ENCODE results near the gene ELN. TPM values are rescaled to one million over a fixed set of nuclear protein-coding genes. Genes with fewer than 3 reads are reported as not detected.
"Not testable (repeated sequence)": the region's sequence is repeated elsewhere in the genome, so short reads cannot be mapped to it uniquely, and the experiment has no call there.

ELN gene
- not detected in 2 replicates for total RNA-seq

- intact Hi-C loops (cut with micrococcal nuclease) = no loop called here
These were observed at the start of gene ELN for GRCh38 chr7:74027683-74028320. Gene ELN (plus strand): TSS chr7:74028173. CDS start chr7:74028188, 15 bp downstream.

GRCh38 chr7:73978661-73979563 lies 49.1 kb upstream of the ELN start:
- intact Hi-C loops (cut with micrococcal nuclease) = no loop called here

GRCh38 chr7:73979656-73980055 lies 48.3 kb upstream of the ELN start:
- intact Hi-C loops (cut with micrococcal nuclease) = not testable (repeated sequence)

GRCh38 chr7:73980206-73980605 lies 47.8 kb upstream of the ELN start:
- intact Hi-C loops (cut with micrococcal nuclease) = no loop called here

GRCh38 chr7:73981933-73982332 lies 46.0 kb upstream of the ELN start:
- intact Hi-C loops (cut with micrococcal nuclease) = no loop called here

- intact Hi-C loops (cut with micrococcal nuclease) = no loop called here
These were observed 44.4 kb upstream of the ELN start for GRCh38 chr7:73983437-73984164.

GRCh38 chr7:73984481-73985205 lies 43.3 kb upstream of the ELN start:
- intact Hi-C loops (cut with micrococcal nuclease) = no loop called here

- intact Hi-C loops (cut with micrococcal nuclease) = no loop called here
These were observed 42.2 kb upstream of the ELN start for GRCh38 chr7:73985737-73986141.

GRCh38 chr7:73986158-73986631 lies 41.8 kb upstream of the ELN start:
- intact Hi-C loops (cut with micrococcal nuclease) = no loop called here

- intact Hi-C loops (cut with micrococcal nuclease) = no loop called here
These were observed 40.7 kb upstream of the ELN start for GRCh38 chr7:73987298-73987697.

- intact Hi-C loops (cut with micrococcal nuclease) = no loop called here
These were observed 39.8 kb upstream of the ELN start for GRCh38 chr7:73988197-73988596.

GRCh38 chr7:73991522-73992100 lies 36.4 kb upstream of the ELN start:
- intact Hi-C loops (cut with micrococcal nuclease) = no loop called here

GRCh38 chr7:73992101-73992562 lies 35.8 kb upstream of the ELN start:
- intact Hi-C loops (cut with micrococcal nuclease) = no loop called here

GRCh38 chr7:73994023-73994422 lies 34.0 kb upstream of the ELN start:
- intact Hi-C loops (cut with micrococcal nuclease) = no loop called here

GRCh38 chr7:73994761-73995160 lies 33.2 kb upstream of the ELN start:
- intact Hi-C loops (cut with micrococcal nuclease) = no loop called here

GRCh38 chr7:73995330-73995729 lies 32.6 kb upstream of the ELN start:
- intact Hi-C loops (cut with micrococcal nuclease) = no loop called here

GRCh38 chr7:73995821-73996511 lies 32.0 kb upstream of the ELN start:
- intact Hi-C loops (cut with micrococcal nuclease) = no loop called here

- intact Hi-C loops (cut with micrococcal nuclease) = no loop called here
These were observed 30.9 kb upstream of the ELN start for GRCh38 chr7:73997056-73997455.

- intact Hi-C loops (cut with micrococcal nuclease) = no loop called here
These were observed 28.1 kb upstream of the ELN start for GRCh38 chr7:73999664-74000435.
